H9 (cell line): ENCODE data around the gene DLG2. TPM values are rescaled to one million over a fixed set of nuclear protein-coding genes. Genes with fewer than 3 reads are reported as not detected.
A peak's percentile ranks its signal among the peaks of the same experiment; 100 is the strongest.
"Not testable (repeated sequence)": the region's sequence is repeated elsewhere in the genome, so short reads cannot be mapped to it uniquely, and the experiment has no call there.

Source experiments
- DNase-seq: peaks from one replicate; pipeline ENCODE4 v3.0.0-alpha.2; 2017
- H2AFZ ChIP-seq: one replicate; pipeline ENCODE4 v1.6.1; 2013; ENCODE audit warnings: mild to moderate bottlenecking, low read length, control low read depth, moderate library complexity
- H2AK5ac ChIP-seq: 2 replicates; pipeline ENCODE4 v1.6.1; 2013; ENCODE audit warnings: low read length, control low read depth, mixed read lengths; ENCODE audit not compliant: insufficient read length
- H2BK120ac ChIP-seq: one replicate; pipeline ENCODE4 v1.6.1; 2013; ENCODE audit warnings: low read depth, mild to moderate bottlenecking, low read length, control low read depth, inconsistent platforms; ENCODE audit not compliant: poor library complexity, severe bottlenecking
- H2BK12ac ChIP-seq: 2 replicates; pipeline ENCODE4 v1.6.1; 2013; ENCODE audit warnings: low read length, control low read depth, mixed read lengths, low read depth; ENCODE audit not compliant: insufficient read length
- H2BK15ac ChIP-seq: 2 replicates; pipeline ENCODE4 v1.6.1; 2013; ENCODE audit warnings: low read depth, low read length, control low read depth
- H2BK20ac ChIP-seq: one replicate; pipeline ENCODE4 v1.6.1; 2013; ENCODE audit warnings: low read depth, mild to moderate bottlenecking, low read length, control low read depth, inconsistent platforms; ENCODE audit not compliant: poor library complexity, severe bottlenecking
- H2BK5ac ChIP-seq: 2 replicates; pipeline ENCODE4 v1.6.1; 2013; ENCODE audit warnings: low read length, control low read depth, mixed read lengths; ENCODE audit not compliant: insufficient read length
- H3K14ac ChIP-seq: 2 replicates; pipeline ENCODE4 v1.6.1; 2013; ENCODE audit warnings: low read length, control low read depth; ENCODE audit not compliant: insufficient read depth
- H3K18ac ChIP-seq: 2 replicates; pipeline ENCODE4 v1.6.1; 2013; ENCODE audit warnings: low read depth, mild to moderate bottlenecking, mixed read lengths, low read length, control low read depth; ENCODE audit not compliant: insufficient read length
- H3K23ac ChIP-seq: 2 replicates; pipeline ENCODE4 v1.6.1; 2013; ENCODE audit warnings: low read length, control low read depth, mixed read lengths, low read depth; ENCODE audit not compliant: insufficient read length
- H3K23me2 ChIP-seq: 2 replicates; pipeline ENCODE4 v1.6.1; 2013; ENCODE audit warnings: low read depth, mild to moderate bottlenecking, mixed read lengths, low read length, control low read depth; ENCODE audit not compliant: insufficient read length, poor library complexity, severe bottlenecking
- H3K27ac ChIP-seq: 2 replicates; pipeline ENCODE4 v1.5.1; 2013; ENCODE audit warnings: low read length, control low read depth, mixed read lengths, low read depth; ENCODE audit not compliant: insufficient read length
- H3K27me3 ChIP-seq: 2 replicates; pipeline ENCODE4 v1.6.1; 2013; ENCODE audit warnings: low read length, control low read depth, inconsistent platforms; ENCODE audit not compliant: insufficient read depth
- H3K4ac ChIP-seq: 2 replicates; pipeline ENCODE4 v1.6.1; 2013; ENCODE audit warnings: low read depth, mild to moderate bottlenecking, control low read depth, inconsistent platforms, low read length, moderate library complexity
- H3K4me1 ChIP-seq: 2 replicates; pipeline ENCODE4 v1.6.1; 2013; ENCODE audit warnings: low read length, control low read depth, inconsistent platforms; ENCODE audit not compliant: insufficient read depth
- H3K4me2 ChIP-seq: 2 replicates; pipeline ENCODE4 v1.6.1; 2013; ENCODE audit warnings: low read length, control low read depth, mixed read lengths; ENCODE audit not compliant: insufficient read length, insufficient read depth
- H3K56ac ChIP-seq: 2 replicates; pipeline ENCODE4 v1.6.1; 2013; ENCODE audit warnings: low read depth, mild to moderate bottlenecking, mixed read lengths, low read length, control low read depth; ENCODE audit not compliant: insufficient read length
- H3K79me1 ChIP-seq: 2 replicates; pipeline ENCODE4 v1.6.1; 2013; ENCODE audit warnings: low read depth, mild to moderate bottlenecking, moderate library complexity, low read length, control low read depth, inconsistent platforms; ENCODE audit not compliant: insufficient read depth, poor library complexity, severe bottlenecking
- H3K79me2 ChIP-seq: 2 replicates; pipeline ENCODE4 v1.6.1; 2013; ENCODE audit warnings: low read length, control low read depth, inconsistent platforms; ENCODE audit not compliant: insufficient read depth
- H3K9ac ChIP-seq: 2 replicates; pipeline ENCODE4 v1.6.1; 2013; ENCODE audit warnings: low read length, control low read depth, mixed read lengths; ENCODE audit not compliant: insufficient read length; ENCODE audit errors: extremely low read depth
- H3K9me3 ChIP-seq: one replicate; pipeline ENCODE4 v1.6.1; 2013; ENCODE audit warnings: low read depth, low read length, inconsistent platforms; ENCODE audit not compliant: control insufficient read depth
- H3T11ph ChIP-seq: one replicate; pipeline ENCODE4 v1.6.1; 2013; ENCODE audit warnings: mild to moderate bottlenecking, low read length, control low read depth, inconsistent platforms
- H4K20me1 ChIP-seq: one replicate; pipeline ENCODE4 v1.6.1; 2013; ENCODE audit not compliant: control insufficient read depth, insufficient read length, insufficient read depth
- H4K5ac ChIP-seq: 2 replicates; pipeline ENCODE4 v1.6.1; 2013; ENCODE audit warnings: low read depth, mild to moderate bottlenecking, mixed read lengths, low read length, control low read depth; ENCODE audit not compliant: insufficient read length
- H4K8ac ChIP-seq: replicated peaks from 2 replicates; pipeline ENCODE4 v1.6.1; 2013; ENCODE audit warnings: low read length, control low read depth, mixed read lengths, low read depth; ENCODE audit not compliant: insufficient read length
- H4K91ac ChIP-seq: 2 replicates; pipeline ENCODE4 v1.6.1; 2013; ENCODE audit warnings: low read depth, mild to moderate bottlenecking, moderate library complexity, mixed read lengths, low read length, control low read depth; ENCODE audit not compliant: insufficient read length
- H3K27ac Mint-ChIP-seq, 3 experiments: 2 replicates in 2 of 3; 3 replicates in 1 of 3; pipeline ENCODE4 v1.8.0; 2020 to 2021; ENCODE audit warnings: mixed read lengths in 3 of 3, mild to moderate bottlenecking in 1 of 3, moderate library complexity in 1 of 3
- H3K27me3 Mint-ChIP-seq: 2 replicates; pipeline ENCODE4 v1.8.0; 2021; ENCODE audit warnings: low read depth, mild to moderate bottlenecking, moderate library complexity, mixed read lengths
- H3K36me3 Mint-ChIP-seq, 3 experiments: 2 replicates in 2 of 3; 3 replicates in 1 of 3; pipeline ENCODE4 v1.8.0; 2020 to 2021; ENCODE audit warnings: low read depth in 3 of 3, mixed read lengths in 3 of 3; ENCODE audit not compliant: insufficient read depth in 1 of 3
- H3K4me1 Mint-ChIP-seq, 2 experiments: 2 replicates each; pipeline ENCODE4 v1.8.0; 2020; ENCODE audit warnings: mixed read lengths in 2 of 2
- H3K4me3 Mint-ChIP-seq, 2 experiments: 2 replicates in 1 of 2; 3 replicates in 1 of 2; pipeline ENCODE4 v1.8.0; 2020 to 2021; ENCODE audit warnings: mild to moderate bottlenecking in 2 of 2, mixed read lengths in 2 of 2, moderate library complexity in 1 of 2
- H3K9me3 Mint-ChIP-seq, 2 experiments: 2 replicates in 1 of 2; 3 replicates in 1 of 2; pipeline ENCODE4 v1.8.0; 2020; ENCODE audit warnings: mild to moderate bottlenecking in 2 of 2, mixed read lengths in 2 of 2, moderate library complexity in 1 of 2
- WGBS: extraction: QIAGEN DNeasy Blood & Tissue Kit; methylation state at CpG from one replicate; pipeline ENCODE4 v1.1.7; 2013; ENCODE audit warnings: missing lambda C conversion rate, low lambda C conversion rate, mixed read lengths; ENCODE audit not compliant: insufficient read length; ENCODE audit errors: extremely low coverage; 5-methylcytosine and 5-hydroxymethylcytosine counted together
- total RNA-seq: library from RNA; stranded (reverse); gene quantifications from 2 replicates; pipeline ENCODE4 v1.2.1, GENCODE V29; 2021
- TF ChIP-seq, protein P1 (sequence below): fragments of 200-600 bp; sonication (generic); conservative IDR thresholded peaks from 3 replicates; pipeline ENCODE4 v1.8.0; 2021; ENCODE audit warnings: antibody characterized with exemption, mild to moderate bottlenecking

The DLG2 gene
- total RNA-seq, 1 experiment from 2014 or later: 8.0 TPM

DNA sequence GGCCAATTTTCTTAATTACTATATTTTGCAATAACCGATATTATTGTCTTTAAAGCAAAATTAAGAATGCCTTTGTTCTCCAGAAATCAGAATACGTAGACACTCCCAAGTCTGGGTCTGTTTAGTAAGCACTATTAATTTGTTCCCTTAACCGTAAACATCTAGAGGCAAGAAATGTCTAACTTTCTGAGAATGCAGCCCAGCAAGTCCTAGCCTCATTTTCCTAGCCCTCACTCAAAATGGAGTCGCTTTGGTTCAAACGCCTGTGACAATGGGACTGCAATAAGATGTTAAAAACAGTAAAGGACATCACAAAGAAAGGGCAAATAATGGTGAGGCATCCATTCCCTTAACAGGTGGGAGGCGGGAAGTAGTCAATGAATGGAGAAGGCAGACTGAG is 280.7 kb downstream of the DLG2 start:
- no peak overlapping the region for H3K18ac ChIP-seq
- no peaks in the 10 kb centered on the region for H3K23me2 ChIP-seq
- H3K4me2 ChIP-seq: no peak overlapping the region
- no peak overlapping the region for H2BK120ac ChIP-seq
- no peak overlapping the region for H2BK12ac ChIP-seq
- peaks cover 40 to 52% of the 10 kb centered on the region in 2 experiments for H3K4me1 Mint-ChIP-seq
- no peaks in the 10 kb centered on the region for H3K79me1 ChIP-seq
- WGBS: no CpG with 5 or more reads among the region's 6 CpGs
- no peak overlapping the region for H3K23ac ChIP-seq
- peaks cover 12 to 25% (median 16%) of the 10 kb centered on the region in 3 experiments for H3K36me3 Mint-ChIP-seq
- DNase-seq: no peak
- H4K5ac ChIP-seq: no peak overlapping the region
- no peak overlapping the region for H4K91ac ChIP-seq
- H2BK5ac ChIP-seq: no peak overlapping the region
- no peak overlapping the region for H3K9ac ChIP-seq
- no peak overlapping the region for H2BK20ac ChIP-seq
- H3K56ac ChIP-seq: no peak overlapping the region
- no peak overlapping the region for H2AK5ac ChIP-seq
- no peaks in the 10 kb centered on the region for H4K20me1 ChIP-seq
- H2BK15ac ChIP-seq: no peak overlapping the region
- H3K4me1 ChIP-seq: peaks cover 9% of the 10 kb centered on the region; the same call in 1 of the 2 replicates
- no peak overlapping the region for H3K27ac ChIP-seq
- no peak overlapping the region for H3K14ac ChIP-seq
- no peak overlapping the region for H3T11ph ChIP-seq
- H3K4me3 Mint-ChIP-seq: no peak overlapping the region; a peak in 1 of 5 replicates
- H3K9me3 ChIP-seq: no peaks in the 10 kb centered on the region
- H3K4ac ChIP-seq: no peak overlapping the region
- TF ChIP-seq, protein P1, sequence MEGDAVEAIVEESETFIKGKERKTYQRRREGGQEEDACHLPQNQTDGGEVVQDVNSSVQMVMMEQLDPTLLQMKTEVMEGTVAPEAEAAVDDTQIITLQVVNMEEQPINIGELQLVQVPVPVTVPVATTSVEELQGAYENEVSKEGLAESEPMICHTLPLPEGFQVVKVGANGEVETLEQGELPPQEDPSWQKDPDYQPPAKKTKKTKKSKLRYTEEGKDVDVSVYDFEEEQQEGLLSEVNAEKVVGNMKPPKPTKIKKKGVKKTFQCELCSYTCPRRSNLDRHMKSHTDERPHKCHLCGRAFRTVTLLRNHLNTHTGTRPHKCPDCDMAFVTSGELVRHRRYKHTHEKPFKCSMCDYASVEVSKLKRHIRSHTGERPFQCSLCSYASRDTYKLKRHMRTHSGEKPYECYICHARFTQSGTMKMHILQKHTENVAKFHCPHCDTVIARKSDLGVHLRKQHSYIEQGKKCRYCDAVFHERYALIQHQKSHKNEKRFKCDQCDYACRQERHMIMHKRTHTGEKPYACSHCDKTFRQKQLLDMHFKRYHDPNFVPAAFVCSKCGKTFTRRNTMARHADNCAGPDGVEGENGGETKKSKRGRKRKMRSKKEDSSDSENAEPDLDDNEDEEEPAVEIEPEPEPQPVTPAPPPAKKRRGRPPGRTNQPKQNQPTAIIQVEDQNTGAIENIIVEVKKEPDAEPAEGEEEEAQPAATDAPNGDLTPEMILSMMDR: no peak
- H3K27ac Mint-ChIP-seq: peak overlapping the region in 2 of 3 experiments; percentile 78 to 98; a peak in 4 of 7 replicates
- H3K27me3 ChIP-seq: no peaks in the 10 kb centered on the region
- no peak overlapping the region for H4K8ac ChIP-seq
- H3K9me3 Mint-ChIP-seq: peaks cover 17 to 21% of the 10 kb centered on the region in 2 experiments
- no peaks in the 10 kb centered on the region for H3K27me3 Mint-ChIP-seq
- no peak overlapping the region for H2AFZ ChIP-seq
- H3K79me2 ChIP-seq: no peaks in the 10 kb centered on the region

DNA sequence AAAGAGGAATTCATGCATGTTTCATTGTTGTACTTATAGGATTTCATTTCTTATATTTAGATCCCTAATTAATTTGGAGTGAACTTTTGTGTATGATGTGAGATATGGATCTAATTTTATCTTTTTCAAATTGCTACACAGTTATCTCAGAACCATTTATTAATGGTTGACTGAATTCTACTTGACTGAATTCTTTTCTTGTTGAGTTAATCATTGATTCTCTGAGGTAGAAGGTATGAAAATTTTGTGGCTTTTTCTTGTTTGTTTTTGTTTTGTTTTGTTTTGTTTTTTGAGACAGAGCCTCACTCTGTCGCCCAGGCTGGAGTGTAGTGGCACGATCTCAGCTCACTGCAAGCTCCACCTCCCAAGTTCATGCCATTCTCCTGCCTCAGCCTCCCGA is 286.3 kb downstream of the DLG2 start:
- H3K4me3 Mint-ChIP-seq, H3K27me3 ChIP-seq, H3K9ac ChIP-seq, H2BK12ac ChIP-seq, H2BK120ac ChIP-seq, H3K79me2 ChIP-seq, H3K9me3 ChIP-seq, H2AK5ac ChIP-seq, H2BK15ac ChIP-seq, H3K18ac ChIP-seq, H3K27me3 Mint-ChIP-seq, H3K4ac ChIP-seq, H3K23ac ChIP-seq, H2BK5ac ChIP-seq, H3K27ac Mint-ChIP-seq, H3K56ac ChIP-seq, H3K14ac ChIP-seq, H2AFZ ChIP-seq, H4K8ac ChIP-seq, H3K23me2 ChIP-seq, DNase-seq, H3K4me1 ChIP-seq, H2BK20ac ChIP-seq, H3K27ac ChIP-seq, H4K20me1 ChIP-seq, H3K4me2 ChIP-seq, H4K5ac ChIP-seq, H4K91ac ChIP-seq, H3T11ph ChIP-seq, H3K79me1 ChIP-seq: not testable (repeated sequence)
- H3K36me3 Mint-ChIP-seq: peaks cover 7 to 30% (median 13%) of the 10 kb centered on the region in 3 experiments
- peaks cover 18 to 20% of the 10 kb centered on the region in 2 experiments for H3K9me3 Mint-ChIP-seq
- peaks cover 16% of the 10 kb centered on the region in 2 experiments for H3K4me1 Mint-ChIP-seq
- WGBS: no CpG with 5 or more reads among the region's 3 CpGs
